ENCODE measurements around the gene BUB1B.

- TF ChIP-seq, protein P1, sequence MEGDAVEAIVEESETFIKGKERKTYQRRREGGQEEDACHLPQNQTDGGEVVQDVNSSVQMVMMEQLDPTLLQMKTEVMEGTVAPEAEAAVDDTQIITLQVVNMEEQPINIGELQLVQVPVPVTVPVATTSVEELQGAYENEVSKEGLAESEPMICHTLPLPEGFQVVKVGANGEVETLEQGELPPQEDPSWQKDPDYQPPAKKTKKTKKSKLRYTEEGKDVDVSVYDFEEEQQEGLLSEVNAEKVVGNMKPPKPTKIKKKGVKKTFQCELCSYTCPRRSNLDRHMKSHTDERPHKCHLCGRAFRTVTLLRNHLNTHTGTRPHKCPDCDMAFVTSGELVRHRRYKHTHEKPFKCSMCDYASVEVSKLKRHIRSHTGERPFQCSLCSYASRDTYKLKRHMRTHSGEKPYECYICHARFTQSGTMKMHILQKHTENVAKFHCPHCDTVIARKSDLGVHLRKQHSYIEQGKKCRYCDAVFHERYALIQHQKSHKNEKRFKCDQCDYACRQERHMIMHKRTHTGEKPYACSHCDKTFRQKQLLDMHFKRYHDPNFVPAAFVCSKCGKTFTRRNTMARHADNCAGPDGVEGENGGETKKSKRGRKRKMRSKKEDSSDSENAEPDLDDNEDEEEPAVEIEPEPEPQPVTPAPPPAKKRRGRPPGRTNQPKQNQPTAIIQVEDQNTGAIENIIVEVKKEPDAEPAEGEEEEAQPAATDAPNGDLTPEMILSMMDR (IDR thresholded peaks at IDR 0.05 in 2 of 3, conservative IDR thresholded peaks at IDR 0.05 in 1 of 3; ENCODE audit: insufficient read depth in 2 of 3, low read depth in 1 of 3, low read length in 3 of 3), result no peak; a peak in 1 of 6 replicates
- TF ChIP-seq POLR2A (conservative IDR thresholded peaks at IDR 0.05) (no peak), SRF (CRISPR knock-in tag; IDR thresholded peaks at IDR 0.05) (no peak), RFX7 (CRISPR knock-in tag; IDR thresholded peaks at IDR 0.05) (no peak), ELF4 (CRISPR knock-in tag; IDR thresholded peaks at IDR 0.05) (no peak), CXXC5 (CRISPR knock-in tag; IDR thresholded peaks at IDR 0.05) (no peak), SIN3A (IDR thresholded peaks at IDR 0.05; ENCODE audit: borderline replicate concordance in 2 of 2, control insufficient read depth in 1 of 2, low read depth in 2 of 2, low read length in 2 of 2) (no peak), ZNF436 (CRISPR knock-in tag; IDR thresholded peaks at IDR 0.05) (no peak)
Measured at GRCh38 chr15:40266828-40267304, 106.0 kb downstream of the BUB1B start.

Data from K562 (cell line).